Measurements from ENCODE around the gene SCG2. TPM values are rescaled to one million over a fixed set of nuclear protein-coding genes. Genes with fewer than 3 reads are reported as not detected.

The SCG2 gene
- total RNA-seq, 1 donor from 2014 or later: 0.61 TPM

GRCh38 chr2:223591596-223591995 lies 10.6 kb downstream of the SCG2 start:
- Histone ChIP-seq H3K4me1 (no peaks in the 10 kb centered on the region), H3K4me3 (no peak overlapping the region), H3K27ac (no peak overlapping the region), H3K36me3 (no peaks in the 10 kb centered on the region), H3K9me3 (no peaks in the 10 kb centered on the region), H3K27me3 (no peaks in the 10 kb centered on the region)
- DNase-seq (no peak), ATAC-seq (no peak)
- no peak for TF ChIP-seq CTCF (IDR thresholded peaks at IDR 0.05)
- intact Hi-C loops (cut with DNase I): no loop called here

GRCh38 chr2:223590964-223591363 lies 11.2 kb downstream of the SCG2 start:
- Histone ChIP-seq H3K4me3 (no peak overlapping the region), H3K9me3 (no peaks in the 10 kb centered on the region), H3K27me3 (no peaks in the 10 kb centered on the region), H3K4me1 (no peaks in the 10 kb centered on the region), H3K27ac (no peak overlapping the region), H3K36me3 (no peaks in the 10 kb centered on the region)
- intact Hi-C loops (cut with DNase I): no loop called here
- TF ChIP-seq CTCF (IDR thresholded peaks at IDR 0.05): no peak
- ATAC-seq: no peak
- DNase-seq: no peak

GRCh38 chr2:223589901-223590300 lies 12.3 kb downstream of the SCG2 start:
- no peak for ATAC-seq
- intact Hi-C loops (cut with DNase I): no loop called here

GRCh38 chr2:223588251-223588650 lies 13.9 kb downstream of the SCG2 start:
- intact Hi-C loops (cut with DNase I): no loop called here
- Histone ChIP-seq H3K36me3 (no peaks in the 10 kb centered on the region), H3K4me3 (no peak overlapping the region), H3K27ac (no peak overlapping the region), H3K4me1 (no peaks in the 10 kb centered on the region), H3K9me3 (no peaks in the 10 kb centered on the region), H3K27me3 (no peaks in the 10 kb centered on the region)
- DNase-seq (no peak), ATAC-seq (no peak)
- no peak for TF ChIP-seq CTCF (IDR thresholded peaks at IDR 0.05)

More at GRCh38 chr2:223589901-223590300, 12.3 kb downstream of the SCG2 start:
- H3K36me3 ChIP-seq: no peaks in the 10 kb centered on the region
- no peaks in the 10 kb centered on the region for H3K9me3 ChIP-seq
- TF ChIP-seq CTCF (IDR thresholded peaks at IDR 0.05): no peak
- no peaks in the 10 kb centered on the region for H3K27me3 ChIP-seq
- H3K4me3 ChIP-seq: no peak overlapping the region
- no peaks in the 10 kb centered on the region for H3K4me1 ChIP-seq
- H3K27ac ChIP-seq: no peak overlapping the region
- no peak for DNase-seq

GRCh38 chr2:223587301-223587700 lies 14.9 kb downstream of the SCG2 start:
- Histone ChIP-seq H3K4me1 (no peaks in the 10 kb centered on the region), H3K36me3 (no peaks in the 10 kb centered on the region), H3K27ac (no peak overlapping the region), H3K4me3 (no peak overlapping the region), H3K27me3 (no peaks in the 10 kb centered on the region), H3K9me3 (no peaks in the 10 kb centered on the region)
- intact Hi-C loops (cut with DNase I): no loop called here
- no peak for TF ChIP-seq CTCF (IDR thresholded peaks at IDR 0.05)
- ATAC-seq (no peak), DNase-seq (no peak)

GRCh38 chr2:223586261-223586660 lies 15.9 kb downstream of the SCG2 start:
- no peaks in the 10 kb centered on the region for H3K9me3 ChIP-seq
- DNase-seq (no peak), ATAC-seq (no peak)
- TF ChIP-seq CTCF (IDR thresholded peaks at IDR 0.05): no peak
- H3K27me3 ChIP-seq: no peaks in the 10 kb centered on the region
- peaks cover 3% of the 10 kb centered on the region for H3K4me1 ChIP-seq
- intact Hi-C loops (cut with DNase I): no loop called here
- H3K27ac ChIP-seq: no peak overlapping the region
- H3K4me3 ChIP-seq: no peak overlapping the region
- no peaks in the 10 kb centered on the region for H3K36me3 ChIP-seq
